NB4 (cell line): ENCODE results near the gene POU6F2.

Source experiments
- DNase-seq: peaks from one replicate; pipeline ENCODE4 v3.0.0; 2010; ENCODE audit warnings: low read depth
- H3K4me3 ChIP-seq: one replicate; pipeline ENCODE4 v1.5.1; 2011; ENCODE audit warnings: mild to moderate bottlenecking, low read depth, low read length, moderate library complexity
- MYC ChIP-seq: IDR thresholded peaks from 2 replicates; pipeline ENCODE4 v1.6.1; 2011; ENCODE audit warnings: low read depth, low read length
- POLR2A ChIP-seq: IDR thresholded peaks from 2 replicates; pipeline ENCODE4 v1.6.1; 2011; ENCODE audit warnings: mild to moderate bottlenecking; ENCODE audit not compliant: insufficient read length; ENCODE audit errors: extremely low read depth
- TF ChIP-seq, protein P1 (sequence below): IDR thresholded peaks from one replicate; pipeline ENCODE4 v1.5.1; 2012; ENCODE audit warnings: low read depth, low read length
- TF ChIP-seq, protein P2 (sequence below): IDR thresholded peaks from 2 replicates; pipeline ENCODE4 v1.6.1; 2011; ENCODE audit warnings: low read depth, low read length

POU6F2 gene

DNA sequence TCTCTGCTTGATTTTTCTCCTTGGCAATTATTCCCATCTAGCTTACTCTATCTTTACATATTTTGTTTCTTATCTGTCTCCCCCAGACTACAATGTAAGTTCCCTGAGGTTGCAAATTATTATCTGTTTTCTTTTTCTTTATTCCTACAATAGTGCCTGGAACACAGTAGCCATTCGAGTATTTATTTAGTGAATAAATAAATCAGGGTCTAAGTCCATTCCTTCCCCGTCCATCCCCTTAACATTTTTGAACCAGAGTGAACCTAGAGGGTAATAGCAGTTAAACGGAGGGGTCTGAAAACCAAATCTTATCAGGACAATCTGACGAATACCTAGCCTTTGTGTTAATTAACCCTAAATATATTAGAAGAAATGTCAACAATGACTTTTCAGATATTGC, 335.7 kb downstream of the POU6F2 start:
- no peak for DNase-seq
- no peak overlapping the region for H3K4me3 ChIP-seq
- TF ChIP-seq MYC, result no peak
- TF ChIP-seq POLR2A, result no peak
- TF ChIP-seq, protein P1, sequence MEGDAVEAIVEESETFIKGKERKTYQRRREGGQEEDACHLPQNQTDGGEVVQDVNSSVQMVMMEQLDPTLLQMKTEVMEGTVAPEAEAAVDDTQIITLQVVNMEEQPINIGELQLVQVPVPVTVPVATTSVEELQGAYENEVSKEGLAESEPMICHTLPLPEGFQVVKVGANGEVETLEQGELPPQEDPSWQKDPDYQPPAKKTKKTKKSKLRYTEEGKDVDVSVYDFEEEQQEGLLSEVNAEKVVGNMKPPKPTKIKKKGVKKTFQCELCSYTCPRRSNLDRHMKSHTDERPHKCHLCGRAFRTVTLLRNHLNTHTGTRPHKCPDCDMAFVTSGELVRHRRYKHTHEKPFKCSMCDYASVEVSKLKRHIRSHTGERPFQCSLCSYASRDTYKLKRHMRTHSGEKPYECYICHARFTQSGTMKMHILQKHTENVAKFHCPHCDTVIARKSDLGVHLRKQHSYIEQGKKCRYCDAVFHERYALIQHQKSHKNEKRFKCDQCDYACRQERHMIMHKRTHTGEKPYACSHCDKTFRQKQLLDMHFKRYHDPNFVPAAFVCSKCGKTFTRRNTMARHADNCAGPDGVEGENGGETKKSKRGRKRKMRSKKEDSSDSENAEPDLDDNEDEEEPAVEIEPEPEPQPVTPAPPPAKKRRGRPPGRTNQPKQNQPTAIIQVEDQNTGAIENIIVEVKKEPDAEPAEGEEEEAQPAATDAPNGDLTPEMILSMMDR, result no peak
- TF ChIP-seq, protein P2, sequence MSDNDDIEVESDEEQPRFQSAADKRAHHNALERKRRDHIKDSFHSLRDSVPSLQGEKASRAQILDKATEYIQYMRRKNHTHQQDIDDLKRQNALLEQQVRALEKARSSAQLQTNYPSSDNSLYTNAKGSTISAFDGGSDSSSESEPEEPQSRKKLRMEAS, result no peak

DNA sequence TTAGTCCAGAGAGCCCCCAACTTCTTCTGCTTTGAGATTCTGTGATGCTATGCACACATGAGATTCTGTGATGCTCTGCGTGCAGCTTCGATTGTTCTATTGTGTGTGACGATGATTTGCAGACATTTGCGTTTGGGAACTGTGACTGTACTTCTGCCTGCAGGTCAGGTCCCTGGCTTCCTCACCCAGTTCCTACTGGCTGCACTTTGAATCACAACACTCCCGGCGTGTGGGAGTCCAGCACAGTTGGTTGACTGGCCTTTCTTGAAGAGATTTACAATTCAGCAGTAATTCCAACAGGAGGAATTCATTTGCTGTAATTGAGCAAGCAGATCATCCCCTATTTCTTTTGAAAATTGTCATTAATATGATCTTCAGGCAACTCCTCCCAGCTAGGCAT, 336.3 kb downstream of the POU6F2 start:
- no peak for TF ChIP-seq MYC
- TF ChIP-seq, protein P1, result no peak
- TF ChIP-seq, protein P2, result no peak
- no peak for TF ChIP-seq POLR2A
- DNase-seq, result no peak
- no peak overlapping the region for H3K4me3 ChIP-seq

DNA sequence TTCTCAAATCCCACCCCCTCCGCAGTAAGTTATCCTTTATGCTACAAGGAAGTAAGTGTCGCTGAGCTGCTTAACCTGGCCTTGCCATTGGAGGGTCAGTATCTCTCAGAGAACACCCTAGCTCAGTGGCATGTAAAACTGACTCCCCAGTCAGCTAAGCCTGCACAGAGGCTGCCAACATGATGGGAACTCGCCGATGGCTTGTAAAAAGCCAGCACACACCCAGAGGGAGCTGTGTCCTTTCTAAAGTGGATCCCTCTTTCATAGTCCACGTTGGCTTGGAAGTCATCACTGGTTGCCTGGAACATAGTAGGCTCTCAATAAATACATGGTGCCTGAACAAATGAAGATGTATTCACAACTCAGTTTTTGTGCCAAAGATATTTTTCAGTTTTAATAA, 339.4 kb downstream of the POU6F2 start:
- DNase-seq, result no peak
- TF ChIP-seq, protein P1, result no peak
- TF ChIP-seq POLR2A (no peak), MYC (no peak)
- TF ChIP-seq, protein P2, result no peak
- no peak overlapping the region for H3K4me3 ChIP-seq

DNA sequence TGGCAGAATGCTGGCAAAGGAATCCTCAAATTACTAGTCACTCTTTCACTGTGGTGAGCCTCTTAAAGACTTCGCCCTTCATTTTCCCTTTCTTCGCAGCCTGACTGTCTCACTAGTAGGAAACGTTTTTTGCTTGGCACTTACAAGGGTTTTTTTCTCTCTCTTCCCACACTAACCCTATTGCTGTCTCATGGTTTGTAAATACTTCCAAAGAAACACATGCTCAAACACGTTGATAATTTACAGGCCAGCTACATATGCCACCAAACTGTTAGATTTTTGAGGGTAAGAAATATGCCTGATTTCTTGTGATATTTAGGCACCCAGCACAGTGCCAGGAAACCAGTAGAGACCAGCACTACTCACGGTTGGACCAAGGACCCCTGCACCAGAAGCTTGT, 340.2 kb downstream of the POU6F2 start:
- no peak overlapping the region for H3K4me3 ChIP-seq
- DNase-seq, result no peak
- TF ChIP-seq POLR2A (no peak), MYC (no peak)
- TF ChIP-seq, protein P2, result no peak
- TF ChIP-seq, protein P1, result no peak

DNA sequence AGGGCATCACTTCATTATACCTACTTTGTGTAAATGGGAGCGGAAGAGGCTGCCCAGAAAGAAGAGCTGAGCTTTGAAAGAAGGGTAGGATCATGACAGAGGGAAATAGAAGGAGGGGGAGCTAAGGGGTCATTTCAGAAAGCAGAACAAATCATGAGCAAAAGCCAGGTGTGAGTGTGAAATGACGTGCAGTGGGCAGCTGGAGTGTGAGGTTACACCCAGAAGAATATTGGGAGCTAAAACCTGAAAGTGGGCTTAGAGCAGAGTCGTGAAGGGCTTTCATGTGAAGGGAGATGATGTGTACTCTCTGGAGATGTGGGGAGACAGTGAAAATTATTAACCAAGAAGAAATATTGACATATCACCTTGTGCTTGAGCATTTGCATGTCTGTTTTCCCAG, 343.5 kb downstream of the POU6F2 start:
- TF ChIP-seq MYC, result no peak
- TF ChIP-seq, protein P1, result no peak
- TF ChIP-seq, protein P2, result no peak
- DNase-seq, result no peak
- no peak overlapping the region for H3K4me3 ChIP-seq

DNA sequence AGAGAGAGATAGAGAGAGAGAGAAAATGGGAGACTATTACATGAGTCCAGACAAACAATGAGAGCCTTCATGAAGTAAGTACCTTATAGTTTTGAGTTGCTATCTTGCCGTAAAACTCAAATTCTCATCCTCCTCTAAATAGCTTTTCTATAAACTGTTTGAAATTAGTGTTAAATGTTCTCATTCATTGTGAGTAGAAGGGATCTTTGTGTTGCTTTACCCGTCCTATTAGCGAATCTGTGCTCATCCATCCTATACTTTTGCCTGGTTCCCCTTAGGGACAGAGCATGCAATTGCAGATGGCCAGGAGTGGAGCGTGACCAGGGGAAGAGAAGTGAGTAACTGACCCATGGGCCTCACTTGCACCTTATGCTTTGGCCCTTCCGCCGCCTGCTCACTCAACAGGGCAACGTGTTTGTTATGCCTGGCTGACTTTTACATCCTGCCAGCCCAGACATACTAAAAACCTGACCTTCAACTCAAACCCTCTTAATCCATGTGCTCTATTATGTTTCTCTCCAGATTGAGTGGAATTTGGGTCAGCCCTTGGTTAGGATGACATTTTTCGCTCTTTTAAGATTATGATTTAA, 344.3 kb downstream of the POU6F2 start:
- DNase-seq, result no peak
- TF ChIP-seq MYC, result no peak
- TF ChIP-seq, protein P1, result no peak
- TF ChIP-seq, protein P2, result no peak
- TF ChIP-seq POLR2A, result no peak
- no peak overlapping the region for H3K4me3 ChIP-seq
